ENCODE data around the gene ZBP1. TPM values are rescaled to one million over a fixed set of nuclear protein-coding genes. Genes with fewer than 3 reads are reported as not detected.

Gene ZBP1
- total RNA-seq, 1 experiment from 2014 or later, result not detected

GRCh38 chr20:57621421-57622200, 1.4 kb upstream of the ZBP1 start:
- intact Hi-C loops (cut with micrococcal nuclease), result loop anchor here (1.0 to 10.0 kb wide), 3 partner anchors 466 to 583 kb away; no protein-coding TSS in a partner anchor
- ChIA-PET POLR2A (no interaction called here), RAD21 (ENCODE audit: low non-redundant PET in 1 of 2, low total read pairs in 2 of 2, uncharacterized antibody in 2 of 2, unreplicated experiment in 2 of 2) (no interaction called here), CTCF (interaction anchor here (0.6 to 3.1 kb wide), 8 partner anchors 10 to 590 kb away, joined by 3 to 23 read pairs (median 4); no protein-coding TSS in a partner anchor)
- Histone ChIP-seq H3K27ac (ENCODE audit: low read depth, low read length) (no peak overlapping the region), H3K4me3 (replicated peaks in 1 of 2; ENCODE audit: low read depth in 1 of 2, low read length in 2 of 2) (no peak overlapping the region), H3K4me2 (ENCODE audit: low read length) (no peak overlapping the region), H3K79me2 (ENCODE audit: insufficient read depth, low read length) (no peaks in the 10 kb centered on the region), H3K4me1 (ENCODE audit: control insufficient read depth in 1 of 2, insufficient read depth in 2 of 2, low read length in 2 of 2) (peaks cover 6 to 18% of the 10 kb centered on the region in 2 experiments), H3K9ac (ENCODE audit: low read length) (no peak overlapping the region), H3K9me2 (ENCODE audit: insufficient read depth) (no peaks in the 10 kb centered on the region), H3K36me3 (ENCODE audit: control insufficient read depth in 1 of 2, insufficient read depth in 2 of 2, low read length in 2 of 2) (no peaks in the 10 kb centered on the region), H3K9me3 (ENCODE audit: control insufficient read depth in 1 of 2, insufficient read depth in 1 of 2, low read depth in 1 of 2, low read length in 2 of 2) (no peaks in the 10 kb centered on the region), H2AFZ (ENCODE audit: low read depth, low read length, poor library complexity, severe bottlenecking) (no peak overlapping the region), H4K20me1 (ENCODE audit: insufficient read depth) (no peaks in the 10 kb centered on the region), H3K27me3 (ENCODE audit: insufficient read depth, low read length) (peaks cover 28% of the 10 kb centered on the region; the same call in 1 of the 2 replicates)
- no peak for ATAC-seq
- no peak for DNase-seq (ENCODE audit: low read depth, low spot score)
- BruUV-seq (replicated peaks), result no TSS peak
- TF ChIP-seq JUND (IDR thresholded peaks at IDR 0.05) (no peak), FOSL1 (IDR thresholded peaks at IDR 0.05; ENCODE audit: low read depth) (no peak), CEBPB (IDR thresholded peaks at IDR 0.05; ENCODE audit: low read depth) (no peak), RAD21 (IDR thresholded peaks at IDR 0.05; ENCODE audit: low read depth) (no peak), POLR2AphosphoS5 (IDR thresholded peaks at IDR 0.05; ENCODE audit: low read depth, low read length) (no peak), CBX3 (IDR thresholded peaks at IDR 0.05; ENCODE audit: low read depth) (no peak), ZNF274 (IDR thresholded peaks at IDR 0.05; ENCODE audit: low read depth, low read length) (no peak), EZH2 (IDR thresholded peaks at IDR 0.05) (no peak), ELF1 (IDR thresholded peaks at IDR 0.05; ENCODE audit: borderline replicate concordance, low read depth) (no peak), POLR2A (IDR thresholded peaks at IDR 0.05; ENCODE audit: borderline replicate concordance, extremely low read depth, insufficient read depth, insufficient read length) (no peak), ZBTB33 (IDR thresholded peaks at IDR 0.05; ENCODE audit: extremely low read depth, insufficient replicate concordance, low read length) (no peak), YY1 (IDR thresholded peaks at IDR 0.05; ENCODE audit: extremely low read depth, insufficient replicate concordance, low read depth, low read length) (no peak), EGR1 (IDR thresholded peaks at IDR 0.05; ENCODE audit: low read depth) (no peak), EZH2phosphoT487 (IDR thresholded peaks at IDR 0.05; ENCODE audit: borderline replicate concordance) (no peak)
- TF ChIP-seq, protein P1, sequence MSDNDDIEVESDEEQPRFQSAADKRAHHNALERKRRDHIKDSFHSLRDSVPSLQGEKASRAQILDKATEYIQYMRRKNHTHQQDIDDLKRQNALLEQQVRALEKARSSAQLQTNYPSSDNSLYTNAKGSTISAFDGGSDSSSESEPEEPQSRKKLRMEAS (IDR thresholded peaks at IDR 0.05), result no peak
- TF ChIP-seq, protein P2, sequence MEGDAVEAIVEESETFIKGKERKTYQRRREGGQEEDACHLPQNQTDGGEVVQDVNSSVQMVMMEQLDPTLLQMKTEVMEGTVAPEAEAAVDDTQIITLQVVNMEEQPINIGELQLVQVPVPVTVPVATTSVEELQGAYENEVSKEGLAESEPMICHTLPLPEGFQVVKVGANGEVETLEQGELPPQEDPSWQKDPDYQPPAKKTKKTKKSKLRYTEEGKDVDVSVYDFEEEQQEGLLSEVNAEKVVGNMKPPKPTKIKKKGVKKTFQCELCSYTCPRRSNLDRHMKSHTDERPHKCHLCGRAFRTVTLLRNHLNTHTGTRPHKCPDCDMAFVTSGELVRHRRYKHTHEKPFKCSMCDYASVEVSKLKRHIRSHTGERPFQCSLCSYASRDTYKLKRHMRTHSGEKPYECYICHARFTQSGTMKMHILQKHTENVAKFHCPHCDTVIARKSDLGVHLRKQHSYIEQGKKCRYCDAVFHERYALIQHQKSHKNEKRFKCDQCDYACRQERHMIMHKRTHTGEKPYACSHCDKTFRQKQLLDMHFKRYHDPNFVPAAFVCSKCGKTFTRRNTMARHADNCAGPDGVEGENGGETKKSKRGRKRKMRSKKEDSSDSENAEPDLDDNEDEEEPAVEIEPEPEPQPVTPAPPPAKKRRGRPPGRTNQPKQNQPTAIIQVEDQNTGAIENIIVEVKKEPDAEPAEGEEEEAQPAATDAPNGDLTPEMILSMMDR (IDR thresholded peaks at IDR 0.05 in 2 of 3, conservative IDR thresholded peaks at IDR 0.05 in 1 of 3; ENCODE audit: borderline replicate concordance in 1 of 3, insufficient read depth in 1 of 3, low read depth in 2 of 3, low read length in 2 of 3), result no peak

Data from HCT116 (cell line).